ENCODE results near the gene MB21D2.
A peak's percentile ranks its signal among the peaks of the same experiment; 100 is the strongest.
"Not testable (repeated sequence)": the region's sequence is repeated elsewhere in the genome, so short reads cannot be mapped to it uniquely, and the experiment has no call there.

The MB21D2 gene

DNA sequence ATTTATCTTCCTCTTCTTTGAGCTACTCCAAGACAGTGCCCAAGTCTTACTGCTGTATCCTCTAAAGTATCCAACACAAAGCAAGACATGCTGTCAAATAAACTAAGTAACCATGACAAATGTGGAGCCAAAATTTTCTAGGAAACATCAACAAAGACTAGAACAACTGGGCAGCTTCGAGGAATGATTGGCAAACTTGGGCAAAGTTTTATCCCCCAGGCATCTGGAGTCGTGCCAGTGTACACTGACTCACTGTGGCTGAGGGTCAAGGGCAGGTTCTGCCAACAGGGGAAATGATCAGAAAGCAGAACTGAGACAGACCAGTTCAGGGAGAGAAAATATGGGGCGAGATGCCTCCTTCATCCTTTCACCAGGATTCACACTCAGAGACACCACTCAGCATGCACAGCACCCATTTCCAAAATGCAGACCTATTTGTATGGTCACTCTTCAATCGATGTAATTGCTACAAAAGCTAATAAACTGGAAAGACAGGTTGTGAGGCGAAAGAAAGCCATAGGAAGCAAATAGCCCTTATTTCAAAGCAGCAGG is 65.8 kb downstream of the MB21D2 start:
- peak; percentile 5 for DNase-seq

GRCh38 chr3:192850451-192850981 is 67.1 kb downstream of the MB21D2 start:
- DNase-seq, result no peak

- DNase-seq, result not testable (repeated sequence)
Observed at GRCh38 chr3:192849821-192850220, 67.8 kb downstream of the MB21D2 start.

DNA sequence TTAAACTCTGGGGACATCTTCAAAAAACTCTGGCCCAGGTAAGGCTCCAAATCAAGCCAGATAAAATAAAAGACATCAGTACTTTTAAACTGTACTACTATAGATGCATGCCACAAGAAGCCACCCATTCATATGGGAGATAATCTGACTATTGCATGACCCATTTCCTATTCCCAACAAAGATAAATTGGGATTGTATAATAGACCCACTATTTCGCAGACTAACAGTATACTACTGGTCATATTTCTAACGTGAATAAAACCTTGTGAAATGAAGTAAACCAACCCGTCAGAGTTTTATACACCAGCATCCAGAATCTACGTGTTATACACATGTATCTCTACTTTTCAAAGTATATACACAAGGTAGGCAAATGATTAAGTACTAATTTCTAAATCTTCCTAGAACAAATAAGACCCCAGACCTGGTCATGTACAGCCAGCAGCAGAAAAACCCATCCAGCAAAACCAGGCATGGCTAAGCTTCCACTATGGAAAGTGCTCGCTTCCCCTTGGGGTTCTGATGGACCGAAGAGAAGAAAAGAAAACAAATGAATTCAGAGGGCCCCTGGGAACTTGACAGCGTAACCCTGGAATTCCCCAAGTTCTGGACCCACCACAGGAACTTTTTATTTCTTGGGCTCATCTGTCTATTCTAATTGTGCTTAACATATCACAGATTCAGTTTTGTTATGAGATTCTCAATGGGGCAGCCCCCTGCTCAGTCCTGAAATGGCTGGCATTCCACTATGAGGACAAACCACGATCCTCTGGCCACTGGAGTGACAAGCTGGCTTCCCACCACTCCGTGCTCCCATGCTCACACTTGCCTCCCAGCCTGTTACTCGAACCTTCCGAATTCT is 69.1 kb downstream of the MB21D2 start:
- DNase-seq, result no peak

DNA sequence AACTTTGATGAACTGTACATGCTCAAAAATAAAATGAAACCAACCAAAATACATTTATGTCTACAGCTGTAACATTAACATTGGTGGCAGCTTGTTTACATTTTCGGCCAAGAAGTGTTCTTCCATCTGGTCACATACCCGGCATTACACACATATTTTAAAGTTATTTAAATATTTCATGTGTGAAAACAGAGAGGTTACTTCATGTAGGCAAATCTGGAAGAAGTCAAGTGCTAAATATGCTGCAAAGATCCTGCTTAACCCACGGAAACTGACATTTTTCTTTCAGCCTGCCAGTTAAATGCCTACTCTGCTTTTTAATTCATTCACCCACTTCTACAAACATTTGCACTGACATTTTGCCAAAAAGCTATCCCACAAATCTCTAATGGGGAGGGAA is 69.7 kb downstream of the MB21D2 start:
- DNase-seq, result no peak

DNA sequence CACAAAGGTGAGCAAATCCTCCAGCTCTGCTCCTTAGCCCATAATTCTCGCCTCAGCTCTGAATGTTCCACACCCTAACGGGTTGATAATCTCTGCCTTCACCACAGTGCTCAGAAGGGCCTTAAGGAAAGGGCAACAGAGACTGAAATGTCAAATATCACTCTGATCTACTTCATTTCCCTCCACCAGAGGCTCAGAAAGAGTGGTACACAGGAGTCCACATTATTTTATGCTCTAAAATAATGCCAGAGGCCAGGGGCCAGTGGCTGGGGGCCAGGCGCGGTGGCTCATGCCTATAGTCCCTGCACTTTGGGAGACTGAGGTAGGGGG is 72.2 kb downstream of the MB21D2 start:
- no peak for DNase-seq

- DNase-seq, result no peak
Observed at GRCh38 chr3:192844836-192845525, 72.7 kb downstream of the MB21D2 start.

- no peak for DNase-seq
Observed at GRCh38 chr3:192844486-192844765, 73.2 kb downstream of the MB21D2 start.

- no peak for DNase-seq
Observed at GRCh38 chr3:192843723-192844485, 73.8 kb downstream of the MB21D2 start.

- no peak for DNase-seq
Observed at GRCh38 chr3:192843119-192843518, 74.5 kb downstream of the MB21D2 start.

DNA sequence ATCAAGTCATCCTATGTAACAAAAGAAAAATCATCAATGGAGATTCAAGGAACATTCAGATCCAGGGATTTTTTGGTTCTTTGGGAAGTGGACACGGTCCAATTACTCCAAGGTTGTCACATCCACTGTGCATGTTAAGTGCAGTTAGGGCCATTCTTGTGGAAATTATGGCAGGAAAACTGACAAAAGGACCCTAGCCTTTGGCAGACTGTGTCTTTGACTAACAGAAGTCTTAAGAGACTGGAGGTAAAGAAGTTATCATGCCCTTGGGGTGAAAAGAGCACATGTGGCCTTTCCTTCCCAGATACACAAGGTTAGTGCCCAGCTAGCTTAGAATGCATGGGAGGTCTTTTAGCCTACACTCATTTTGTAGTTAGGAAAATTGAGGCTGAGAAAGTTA is 74.9 kb downstream of the MB21D2 start:
- DNase-seq, result no peak

DNA sequence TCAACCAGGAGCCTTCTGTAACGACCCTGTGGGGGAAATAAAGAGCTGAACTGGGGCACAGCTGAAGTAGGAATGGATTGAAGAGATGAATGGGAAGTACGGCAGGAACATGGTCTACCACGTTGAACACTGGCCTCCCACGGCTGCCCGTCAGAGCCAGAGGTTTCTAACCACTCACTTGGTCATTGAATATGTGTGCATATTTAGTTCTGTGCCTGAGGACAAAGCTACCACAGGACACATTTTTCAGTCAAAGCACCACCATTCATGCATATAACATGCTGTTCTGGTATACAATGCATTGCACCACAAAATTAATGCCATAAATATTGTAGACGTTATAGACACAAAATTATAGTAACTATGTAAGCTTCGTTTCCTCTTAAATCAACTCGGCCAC is 75.5 kb downstream of the MB21D2 start:
- DNase-seq, result no peak

DNA sequence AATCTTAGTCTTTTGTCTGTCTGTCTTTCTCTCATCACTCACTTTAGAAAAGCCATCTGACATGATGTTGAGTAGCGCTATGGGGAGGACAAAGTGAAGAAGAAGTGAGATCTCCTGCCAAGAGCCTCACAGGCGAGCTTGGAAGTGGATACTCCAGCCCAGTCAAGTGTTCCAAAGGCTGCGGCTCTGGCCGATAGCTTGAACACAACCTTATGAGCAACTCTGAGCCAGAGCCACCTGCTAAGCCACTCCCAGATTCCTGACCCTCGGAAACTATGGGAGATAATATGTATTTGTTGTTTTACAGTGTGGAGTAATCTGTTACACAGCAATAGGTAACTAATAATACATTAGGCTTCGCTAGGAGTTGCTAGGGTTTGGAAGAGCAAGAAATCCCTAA is 76.2 kb downstream of the MB21D2 start:
- no peak for DNase-seq

DNA sequence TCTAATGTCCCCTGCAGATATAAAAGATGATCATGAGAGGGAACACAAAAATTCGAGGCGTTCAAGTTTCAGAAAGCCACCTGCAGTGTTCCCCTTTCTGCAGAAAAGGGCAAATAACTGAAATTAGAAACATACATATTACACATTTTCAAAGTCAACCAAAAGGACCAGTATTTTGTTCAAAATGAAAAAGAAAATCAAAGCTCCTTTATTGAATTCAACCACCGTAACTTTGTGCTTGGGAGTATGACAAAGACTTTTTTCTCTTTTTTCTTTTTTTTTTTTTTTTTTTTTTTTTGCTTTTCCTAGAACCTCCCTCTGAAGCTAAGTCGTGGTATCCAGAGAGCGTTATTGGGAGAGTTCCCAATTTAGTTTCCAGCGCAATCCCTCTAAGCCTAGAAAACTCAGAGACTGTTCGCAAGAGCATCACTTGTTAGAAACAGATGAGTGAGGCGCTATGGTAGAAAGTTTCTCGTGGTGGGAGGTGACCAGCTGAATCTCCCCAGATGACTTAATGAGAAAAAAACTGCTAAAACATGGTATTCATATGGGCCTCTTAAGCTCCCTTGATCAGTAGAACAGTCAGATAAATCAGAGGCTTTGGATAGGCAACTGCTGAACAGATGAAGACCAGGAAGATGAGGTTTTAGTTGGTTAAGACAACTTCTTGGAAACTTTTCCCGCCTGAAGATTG is 77.4 kb downstream of the MB21D2 start:
- no peak for DNase-seq

- DNase-seq, result no peak
Observed at GRCh38 chr3:192835818-192836815, 81.5 kb downstream of the MB21D2 start.

- no peak for DNase-seq
Observed at GRCh38 chr3:192834428-192834827, 83.2 kb downstream of the MB21D2 start.

- no peak for DNase-seq
Observed at GRCh38 chr3:192833177-192833890, 84.3 kb downstream of the MB21D2 start.

DNA sequence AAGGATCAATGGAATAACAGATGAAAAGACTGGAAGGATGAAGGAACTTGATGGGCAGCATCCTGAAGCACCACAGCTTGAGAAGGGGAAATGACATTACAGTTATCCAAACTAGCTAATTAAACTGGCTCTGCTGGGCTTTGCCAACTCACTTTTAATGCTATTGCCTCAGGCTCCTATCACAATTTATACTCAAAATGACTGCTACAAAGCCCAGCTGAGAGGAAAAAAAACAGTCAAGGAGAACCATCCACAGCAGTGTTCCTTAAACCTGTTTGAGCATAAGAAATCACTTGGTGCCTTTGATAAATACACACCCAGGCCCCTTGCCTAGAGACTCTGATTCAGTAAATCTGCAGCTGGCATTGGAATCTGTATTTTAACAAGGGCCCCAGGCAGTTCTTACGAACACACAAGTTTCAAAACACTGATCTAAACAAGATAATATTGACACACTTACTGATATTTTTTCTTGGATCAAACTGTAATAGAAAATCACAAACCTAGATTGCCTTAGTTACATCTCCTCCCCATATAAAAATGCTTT is 85.8 kb downstream of the MB21D2 start:
- DNase-seq, result no peak

DNA sequence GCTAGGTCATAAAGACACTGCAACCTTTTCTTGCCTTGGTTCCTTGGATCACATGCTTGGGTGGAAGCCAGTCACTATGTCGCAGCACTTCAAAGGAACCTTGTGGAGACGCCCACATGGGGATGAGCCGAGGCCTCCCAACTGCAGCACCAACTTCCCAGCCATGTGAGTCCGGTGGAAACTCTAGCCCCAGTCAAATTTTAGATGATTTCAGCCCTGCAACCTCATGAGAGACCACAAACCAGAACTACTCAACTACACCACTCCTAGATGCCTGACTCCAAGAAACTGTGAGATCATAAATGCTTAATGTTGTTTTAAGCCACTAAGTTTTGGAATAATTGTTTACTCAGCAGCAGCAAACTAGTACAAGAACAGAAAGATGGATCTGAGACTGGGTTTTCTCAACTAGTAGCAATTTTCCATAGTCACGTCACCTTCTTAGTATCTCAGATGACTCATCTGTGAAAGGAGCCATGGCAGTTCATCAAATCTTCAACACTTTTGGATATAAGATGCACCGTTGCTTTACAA is 86.5 kb downstream of the MB21D2 start:
- no peak for DNase-seq
